K562 (cell line): ENCODE measurements around the gene FAAP100. TPM values are rescaled to one million over a fixed set of nuclear protein-coding genes. Genes with fewer than 3 reads are reported as not detected.
A peak's percentile ranks its signal among the peaks of the same experiment; 100 is the strongest.

ENCODE experiments used
- ATAC-seq: fragments of 200-7000 bp; cut with Tn5 transposase; 3 replicates; pipeline ENCODE4 v1.9.1; 2020; ENCODE audit warnings: moderate library complexity
- BruUV-seq: library from RNA; stranded (reverse); fragments of 400-500 nt; replicated peaks from 2 replicates; lab custom pipeline; 2021; lab: Mats Ljungman, UMichigan
- CTCF ChIA-PET: fragments of 300-600 bp; formaldehyde crosslinking; extraction: SDS; loops from one replicate; lab custom pipeline; 2021; ENCODE audit warnings: low intra/inter-chr PET ratio; lab: Yijun Ruan, JAX
- POLR2A ChIA-PET: fragments of 300-600, 350-650 bp; sonication (Branson Sonifier 250); formaldehyde crosslinking; extraction: SDS; loops from one replicate; lab custom pipeline; 2021; ENCODE audit warnings: antibody characterized with exemption, inconsistent platforms; lab: Yijun Ruan, JAX
- DNase-seq, 4 experiments: peaks; one replicate each; pipeline versions ENCODE4 v3.0.0 to v3.0.0-alpha.2; 2011 to 2018; ENCODE audit warnings: low spot score in 3 of 4, mixed read lengths in 3 of 4; ENCODE audit errors: extremely low read depth in 1 of 4
- FAIRE-seq: peaks from 2 replicates; lab custom pipeline; 2011; peaks lifted over from hg19 to GRCh38; lab: Jason Lieb, UNC
- H2AFZ ChIP-seq: 2 replicates; pipeline ENCODE4 v1.6.0; 2011; ENCODE audit warnings: low read depth, low read length, control low read depth, inconsistent platforms
- H3K27ac ChIP-seq: fragments of 200-600 bp; 3 replicates; pipeline ENCODE4 v1.8.0; 2011; ENCODE audit warnings: low read depth, mild to moderate bottlenecking, control low read depth, inconsistent platforms, low read length, moderate library complexity, mixed read lengths; ENCODE audit errors: extremely low read depth
- H3K27me3 ChIP-seq, 2 experiments: fragments of 300-600 bp in 1 of 2; 2 replicates in 1 of 2; 3 replicates in 1 of 2; pipeline versions ENCODE4 v1.6.0 to v1.8.0; 2011; ENCODE audit warnings: inconsistent platforms in 2 of 2, low read length in 2 of 2, mild to moderate bottlenecking in 1 of 2, mixed read lengths in 1 of 2, moderate library complexity in 1 of 2; ENCODE audit not compliant: control insufficient read depth in 2 of 2, insufficient read depth in 2 of 2
- H3K36me3 ChIP-seq: fragments of 300-600 bp; 3 replicates; pipeline ENCODE4 v1.8.0; 2011; ENCODE audit warnings: mild to moderate bottlenecking, low read length, inconsistent platforms; ENCODE audit not compliant: control insufficient read depth, insufficient read depth
- H3K4me1 ChIP-seq, 2 experiments: fragments of 200-600 bp in 1 of 2; replicated peaks in 1 of 2; 2 replicates in 1 of 2; 3 replicates in 1 of 2; pipeline versions ENCODE4 v1.5.1 to v1.8.0; 2011; ENCODE audit warnings: inconsistent platforms in 2 of 2, low read length in 2 of 2, mild to moderate bottlenecking in 1 of 2, mixed read lengths in 1 of 2, moderate library complexity in 1 of 2; ENCODE audit not compliant: control insufficient read depth in 2 of 2, insufficient read depth in 2 of 2
- H3K4me2 ChIP-seq: 2 replicates; pipeline ENCODE4 v1.6.1; 2011; ENCODE audit warnings: low read length, control low read depth, inconsistent platforms, mixed read lengths; ENCODE audit not compliant: insufficient read depth
- H3K4me3 ChIP-seq: fragments of 200-600 bp; sonication (generic), shearing (Covaris generic); 2 replicates; pipeline ENCODE4 v1.5.1; 2016; ENCODE audit warnings: control low read depth, inconsistent platforms
- H3K79me2 ChIP-seq: fragments of 200-600 bp; 3 replicates; pipeline ENCODE4 v1.8.0; 2011; ENCODE audit warnings: low read length, inconsistent platforms; ENCODE audit not compliant: control insufficient read depth, insufficient read depth
- H3K9ac ChIP-seq, 2 experiments: 2 replicates each; pipeline versions ENCODE4 v1.6.0 to v1.6.1; 2011; ENCODE audit warnings: low read depth in 2 of 2, low read length in 2 of 2, control low read depth in 1 of 2, inconsistent platforms in 1 of 2, mild to moderate bottlenecking in 1 of 2, mixed read lengths in 1 of 2; ENCODE audit not compliant: insufficient read depth in 1 of 2
- H3K9me1 ChIP-seq: one replicate; pipeline ENCODE4 v1.6.0; 2011; ENCODE audit warnings: inconsistent platforms, mild to moderate bottlenecking, low read length, moderate library complexity; ENCODE audit not compliant: control insufficient read depth, insufficient read depth
- H3K9me3 ChIP-seq: replicated peaks from 2 replicates; pipeline ENCODE4 v1.5.1; 2011; ENCODE audit warnings: low read depth, low read length, inconsistent platforms; ENCODE audit not compliant: control insufficient read depth, insufficient read depth
- H4K20me1 ChIP-seq: replicated peaks from 2 replicates; pipeline ENCODE4 v1.6.1; 2011; ENCODE audit warnings: low read length, inconsistent platforms, mixed read lengths; ENCODE audit not compliant: control insufficient read depth, insufficient read depth
- ATF3 ChIP-seq, 2 experiments: fragments of 450-650 bp in 1 of 2; sonication (generic) in 1 of 2; formaldehyde crosslinking in 1 of 2; IDR thresholded peaks in 1 of 2; conservative IDR thresholded peaks in 1 of 2; 2 replicates each; pipeline versions ENCODE4 v1.6.1 to v1.8.1; 2016 to 2023; ENCODE audit warnings: mild to moderate bottlenecking in 2 of 2, moderate library complexity in 2 of 2, inconsistent platforms in 1 of 2, missing genetic modification reagents in 1 of 2
- POLR2A ChIP-seq: fragments of 450-650 bp; conservative IDR thresholded peaks from 2 replicates; pipeline ENCODE4 v1.6.1; 2016
- POLR2G ChIP-seq: fragments of 200-400 bp; formaldehyde crosslinking; IDR thresholded peaks from 2 replicates; pipeline ENCODE4 v1.6.1; 2017; ENCODE audit warnings: low read depth, mild to moderate bottlenecking, antibody characterized with exemption, low read length, moderate library complexity
- ZNF830 ChIP-seq: fragments of 250-450 bp; sonication (Bioruptor Pico); IDR thresholded peaks from 2 replicates; pipeline ENCODE4 v1.5.0; 2021; ENCODE audit warnings: mild to moderate bottlenecking
- WGBS: fragments of 100-300 bp; shearing (Covaris generic); methylation state at CpG from one replicate; pipeline ENCODE4 v1.1.6; 2016; ENCODE audit warnings: low coverage, mixed read lengths; ENCODE audit not compliant: insufficient coverage; ENCODE audit errors: missing lambda C conversion rate; 5-methylcytosine and 5-hydroxymethylcytosine counted together
- in situ Hi-C: fragments of 300-500 bp; cut with MboI; formaldehyde crosslinking; loops from 4 replicates; pipeline ENCODE4 v1.15.0; 2018; ENCODE audit warnings: inconsistent platforms, mixed read lengths
- intact Hi-C: fragments of 100-400 bp; cut with micrococcal nuclease; formaldehyde crosslinking; loops from 2 replicates; pipeline ENCODE4 v1.14.2; 2022
- polyA plus RNA-seq, 8 experiments: library from polyadenylated mRNA; depleted of rRNA in 4 of 8; stranded (reverse) in 5 of 8; unstranded in 3 of 8; fragments of >200 nt; fragmentation: Nextera tagmentation in 2 of 8; fragmentation: Illumina TruSeq in 1 of 8; extraction: Ambion mirVana in 2 of 8; extraction: Trizol in 1 of 8; gene quantifications; 2 replicates each; pipeline versions ENCODE4 v1.2.1 to v1.2.3, GENCODE V29; 2011 to 2014; ENCODE audit warnings: inconsistent platforms in 1 of 8, missing spikeins in 1 of 8
- total RNA-seq, 7 experiments: library from RNA; depleted of rRNA in 6 of 7; stranded (reverse); fragments of >200 nt in 6 of 7; fragmentation: Illumina TruSeq in 2 of 7; extraction: Trizol in 2 of 7; gene quantifications; 2 replicates each; pipeline versions ENCODE4 v1.2.1 to v1.2.3, GENCODE V29; 2011 to 2021; ENCODE audit warnings: low replicate concordance in 1 of 7

Gene FAAP100
- total and polyA plus RNA-seq, 9 of the 15 experiments (the other 6 are each of a cell fraction or from before 2014, with no cell fraction given): 0.31 to 51.2 (median 12.6) TPM

GRCh38 chr17:81534157-81535006 is 17.8 kb downstream of the FAAP100 start:
- no TSS peak for BruUV-seq
- no peak overlapping the region for H3K4me3 ChIP-seq
- no peak for FAIRE-seq

More at GRCh38 chr17:81534157-81535006, 17.8 kb downstream of the FAAP100 start:
- no peaks in the 10 kb centered on the region for H3K79me2 ChIP-seq
- H3K4me2 ChIP-seq: no peak overlapping the region
- H4K20me1 ChIP-seq: peaks cover 13% of the 10 kb centered on the region; the same call in 1 of the 2 replicates
- H3K27me3 ChIP-seq: no peaks in the 10 kb centered on the region
- POLR2A ChIA-PET: interaction anchor here (0.6 to 1.8 kb wide), 4 partner anchors 8 to 284 kb away, joined by 3 to 6 read pairs (median 3); no protein-coding TSS in a partner anchor
- 0 out of 2 replicates have a peak, but pooled peaks have one; percentile 11 for TF ChIP-seq POLR2A
- peak; percentile 81 for TF ChIP-seq POLR2G
- TF ChIP-seq ATF3 (IDR thresholded peaks at IDR 0.05): no peak
- no peak for TF ChIP-seq ATF3 (CRISPR knock-in tag; conservative IDR thresholded peaks at IDR 0.05)
- TF ChIP-seq ZNF830 (CRISPR knock-in tag): no peak
- ATAC-seq (peak; percentile 18; the same call in 2 of the 3 replicates), DNase-seq (no peak)
- H3K9me3 ChIP-seq: 0 out of 2 replicates have a peak, but pooled peaks cover 2% of the 10 kb centered on the region
- H3K27ac ChIP-seq: no peak overlapping the region
- WGBS: 13% methylated on average over 6 of the region's 6 CpGs
- H2AFZ ChIP-seq: no peak overlapping the region
- in situ Hi-C loops (no loop called here), intact Hi-C loops (no loop called here)
- peak overlapping the region in 1 of 2 experiments; percentile 68; a peak in 2 of 4 replicates for H3K9ac ChIP-seq
- peaks cover 4% of the 10 kb centered on the region for H3K9me1 ChIP-seq
- CTCF ChIA-PET: no interaction called here
- peaks cover 10% of the 10 kb centered on the region; the same call in 1 of the 3 replicates for H3K36me3 ChIP-seq
- H3K4me1 ChIP-seq: peaks cover 0 to 53% of the 10 kb centered on the region in 2 experiments; a peak in 2 of 5 replicates
